ACC112 (cell line): ENCODE results near the gene PALLD.

Experiments
- H2AFZ ChIP-seq: fragments of 200-600 bp; sonication (generic); one replicate; pipeline ENCODE4 v1.6.0; 2017; ENCODE audit warnings: antibody characterized with exemption, low read length; ENCODE audit not compliant: unreplicated experiment
- H3K27ac ChIP-seq: fragments of 200-600 bp; sonication (generic); 2 replicates; pipeline ENCODE4 v1.5.1; 2014; ENCODE audit warnings: low read depth, mild to moderate bottlenecking, antibody characterized with exemption, low read length, moderate library complexity
- H3K27me3 ChIP-seq: fragments of 200-600 bp; sonication (generic); 2 replicates; pipeline ENCODE4 v1.6.1; 2014; ENCODE audit warnings: mild to moderate bottlenecking, antibody characterized with exemption, low read length, moderate library complexity, mixed read lengths; ENCODE audit not compliant: insufficient read depth
- H3K36me3 ChIP-seq: fragments of 200-600 bp; sonication (generic); 2 replicates; pipeline ENCODE4 v1.6.1; 2016; ENCODE audit warnings: mild to moderate bottlenecking, antibody characterized with exemption, low read length, moderate library complexity, mixed read lengths; ENCODE audit not compliant: insufficient read depth
- H3K4me1 ChIP-seq: fragments of 200-600 bp; sonication (generic); one replicate; pipeline ENCODE4 v1.6.1; 2016; ENCODE audit warnings: low read length, mixed read lengths; ENCODE audit not compliant: insufficient read depth, unreplicated experiment, control insufficient read depth
- H3K4me3 ChIP-seq: fragments of 200-600 bp; sonication (generic); 2 replicates; pipeline ENCODE4 v1.5.1; 2014; ENCODE audit warnings: mild to moderate bottlenecking, low read depth, low read length
- H3K79me2 ChIP-seq: fragments of 200-600 bp; sonication (generic); one replicate; pipeline ENCODE4 v1.6.0; 2016; ENCODE audit warnings: low read length; ENCODE audit not compliant: control insufficient read depth, unreplicated experiment, insufficient read depth

Gene PALLD

DNA sequence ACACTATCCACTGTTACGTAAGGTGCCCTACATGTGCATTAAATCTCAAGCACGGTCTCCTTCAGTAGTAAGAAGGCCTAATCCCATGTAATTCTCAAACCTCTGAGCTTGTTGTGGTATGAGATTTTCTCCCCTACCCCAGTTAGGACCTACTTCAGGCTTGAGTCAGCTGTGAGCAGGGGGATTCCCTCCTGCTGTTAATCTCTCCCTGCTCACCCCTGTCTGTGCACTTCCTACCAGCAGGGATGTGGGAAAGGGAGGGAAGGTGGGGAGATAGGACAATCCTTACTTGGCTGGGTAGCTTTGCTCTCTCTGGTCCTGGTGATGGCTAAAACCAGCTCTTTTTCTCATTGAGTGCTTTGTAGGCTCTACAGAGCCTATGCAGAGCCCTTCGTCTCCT lies 60.8 kb downstream of the PALLD start:
- Histone ChIP-seq H2AFZ (no peak overlapping the region), H3K36me3 (no peaks in the 10 kb centered on the region), H3K4me1 (peaks cover 56% of the 10 kb centered on the region), H3K27me3 (no peaks in the 10 kb centered on the region), H3K79me2 (no peaks in the 10 kb centered on the region), H3K27ac (no peak overlapping the region), H3K4me3 (no peak overlapping the region)

DNA sequence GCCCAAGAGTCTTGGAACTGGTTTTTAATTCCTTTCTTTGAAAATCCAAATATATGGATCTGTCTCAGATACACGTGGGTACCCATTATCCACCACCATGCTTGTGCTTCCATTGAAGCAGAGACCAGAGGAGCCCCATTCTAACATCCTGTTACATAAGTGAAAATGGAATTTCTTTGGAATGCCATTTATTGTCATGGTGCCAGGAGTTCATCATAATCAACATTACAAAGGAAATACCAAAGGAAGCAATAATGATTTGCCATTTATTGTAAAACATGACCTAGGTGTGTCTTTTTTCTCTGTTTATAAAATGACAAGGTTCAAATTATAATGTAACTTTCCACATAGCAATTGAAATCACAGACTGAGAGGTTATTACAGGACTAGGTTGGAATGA lies 61.7 kb downstream of the PALLD start:
- Histone ChIP-seq H3K4me1 (peaks cover 57% of the 10 kb centered on the region), H3K27me3 (no peaks in the 10 kb centered on the region), H3K27ac (peak overlapping the region; percentile 35)

DNA sequence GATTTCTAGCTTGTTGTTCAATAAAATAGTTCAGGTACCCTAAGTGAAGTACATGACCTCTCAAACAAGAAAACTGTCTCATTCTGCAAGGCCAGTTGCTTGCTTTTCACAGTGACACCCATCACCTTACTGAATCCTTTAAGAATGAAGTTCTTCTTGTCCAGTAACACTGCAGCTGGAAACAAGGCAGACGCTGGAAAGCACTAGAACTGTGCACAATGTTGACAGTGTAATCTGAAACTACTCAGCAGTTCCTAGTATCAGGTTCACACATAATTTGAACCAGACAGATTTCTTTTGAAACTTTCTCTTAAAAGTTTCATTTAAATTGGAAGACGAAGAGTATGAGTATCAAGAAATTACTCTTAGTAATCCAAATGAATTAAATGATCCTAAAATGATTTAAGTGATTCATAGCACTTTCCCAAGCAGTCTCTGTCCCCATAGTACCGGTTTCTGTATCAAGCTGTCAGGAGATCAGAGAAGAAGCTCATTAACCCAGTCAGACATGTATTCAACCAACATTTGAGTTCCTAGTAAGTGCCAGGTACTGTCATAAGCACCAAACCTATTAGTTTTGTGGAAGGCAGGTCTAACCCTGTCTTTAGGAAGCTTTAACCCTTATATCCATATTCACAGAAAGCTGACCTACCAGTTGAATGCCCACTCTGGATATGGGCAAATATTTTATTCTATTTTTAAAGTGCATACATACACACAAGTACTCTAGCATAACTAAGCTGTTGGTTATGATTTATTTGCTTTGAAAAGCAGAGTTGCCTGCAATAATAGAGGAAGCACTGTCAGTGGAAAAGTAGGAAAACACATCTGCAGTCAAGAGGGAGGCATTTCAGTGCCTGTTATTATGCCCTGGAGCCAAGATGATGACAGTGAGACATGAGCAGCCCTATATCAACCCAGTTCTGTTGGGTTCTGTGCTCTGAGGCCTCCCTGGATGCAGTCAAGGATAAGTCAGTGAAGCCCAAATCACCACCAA lies 63.6 kb downstream of the PALLD start:
- Histone ChIP-seq H3K4me1 (peaks cover 57% of the 10 kb centered on the region), H3K27me3 (no peaks in the 10 kb centered on the region), H3K27ac (no peak overlapping the region), H3K4me3 (no peak overlapping the region), H3K79me2 (no peaks in the 10 kb centered on the region), H3K36me3 (no peaks in the 10 kb centered on the region), H2AFZ (no peak overlapping the region)

More for the DNA sequence above, 61.7 kb downstream of the PALLD start:
- peak overlapping the region; percentile 49 for H2AFZ ChIP-seq
- H3K4me3 ChIP-seq = no peak overlapping the region; the same call in 1 of the 2 replicates
- H3K36me3 ChIP-seq = no peaks in the 10 kb centered on the region
- H3K79me2 ChIP-seq = no peaks in the 10 kb centered on the region

DNA sequence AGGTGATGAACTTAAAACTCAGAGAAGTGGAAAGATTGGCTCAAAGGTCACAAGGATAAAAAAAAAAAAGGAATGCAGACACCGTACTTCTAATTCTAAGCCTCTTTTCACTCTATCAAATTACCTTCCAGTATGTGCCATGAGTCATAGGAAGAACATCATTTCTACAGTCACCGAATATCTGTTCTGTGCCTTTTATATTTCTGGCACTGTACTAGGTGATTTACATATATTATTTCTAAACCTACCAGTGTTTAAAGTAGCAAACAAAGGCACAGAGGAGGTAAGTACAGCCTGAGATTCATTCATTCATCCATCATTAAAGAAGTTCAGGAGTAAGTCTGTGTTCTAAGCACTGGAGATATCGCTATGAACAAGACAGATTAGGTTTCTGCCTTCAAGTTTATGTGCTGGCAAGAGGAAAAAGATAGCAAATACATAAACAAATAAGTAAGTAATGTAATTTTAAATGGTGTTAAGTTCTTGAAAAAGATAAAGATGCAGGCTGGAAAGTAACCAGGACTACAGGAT lies 65.3 kb downstream of the PALLD start:
- Histone ChIP-seq H3K4me1 (peaks cover 54% of the 10 kb centered on the region), H3K79me2 (no peaks in the 10 kb centered on the region), H3K27ac (no peak overlapping the region), H2AFZ (peak overlapping the region; percentile 14), H3K27me3 (no peaks in the 10 kb centered on the region), H3K36me3 (no peaks in the 10 kb centered on the region), H3K4me3 (no peak overlapping the region)

DNA sequence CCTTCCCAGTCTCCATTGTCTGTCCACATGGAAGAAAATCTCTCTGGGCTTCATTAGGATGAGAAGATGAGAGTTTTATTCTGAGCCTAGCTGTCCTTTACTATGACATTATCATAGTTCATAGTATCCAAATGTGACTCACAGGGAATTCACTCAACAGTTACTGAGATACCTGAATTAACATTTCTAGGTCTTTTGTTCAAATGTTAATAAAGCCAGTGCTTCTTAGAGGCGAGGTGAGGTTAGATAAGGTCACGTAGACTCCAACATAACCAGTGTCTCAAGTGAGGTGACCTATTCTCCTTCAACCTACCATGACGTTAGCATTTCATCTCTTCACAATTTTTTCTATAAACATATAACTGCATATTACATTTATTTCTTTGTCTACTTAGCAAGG lies 67.2 kb downstream of the PALLD start:
- H3K79me2 ChIP-seq = no peaks in the 10 kb centered on the region
- no peak overlapping the region for H3K4me3 ChIP-seq
- H3K27ac ChIP-seq = no peak overlapping the region
- H2AFZ ChIP-seq = no peak overlapping the region
- H3K36me3 ChIP-seq = no peaks in the 10 kb centered on the region
- peaks cover 38% of the 10 kb centered on the region for H3K4me1 ChIP-seq
- H3K27me3 ChIP-seq = no peaks in the 10 kb centered on the region

DNA sequence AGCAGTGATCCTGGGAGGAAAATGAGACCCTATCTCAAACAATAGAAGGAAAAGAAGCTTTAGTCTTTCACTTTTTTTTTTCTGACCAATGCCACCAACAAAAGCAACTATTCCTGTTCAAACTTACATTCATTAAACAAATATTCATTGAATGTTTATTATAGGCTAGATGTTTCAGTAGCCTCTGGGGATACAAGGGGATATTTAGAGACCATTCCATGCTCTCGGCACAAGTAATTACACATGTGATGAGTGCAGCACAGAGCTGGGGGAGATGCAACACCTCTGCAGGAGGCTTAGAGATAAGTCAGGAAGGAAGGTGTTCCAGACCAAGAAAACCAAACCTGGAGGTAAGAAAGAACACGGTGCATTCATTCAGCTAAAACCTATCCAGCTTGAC lies 68.3 kb downstream of the PALLD start:
- Histone ChIP-seq H3K4me1 (peaks cover 27% of the 10 kb centered on the region), H3K4me3 (no peak overlapping the region), H3K79me2 (no peaks in the 10 kb centered on the region), H3K27ac (no peak overlapping the region), H3K27me3 (no peaks in the 10 kb centered on the region), H2AFZ (no peak overlapping the region), H3K36me3 (no peaks in the 10 kb centered on the region)

DNA sequence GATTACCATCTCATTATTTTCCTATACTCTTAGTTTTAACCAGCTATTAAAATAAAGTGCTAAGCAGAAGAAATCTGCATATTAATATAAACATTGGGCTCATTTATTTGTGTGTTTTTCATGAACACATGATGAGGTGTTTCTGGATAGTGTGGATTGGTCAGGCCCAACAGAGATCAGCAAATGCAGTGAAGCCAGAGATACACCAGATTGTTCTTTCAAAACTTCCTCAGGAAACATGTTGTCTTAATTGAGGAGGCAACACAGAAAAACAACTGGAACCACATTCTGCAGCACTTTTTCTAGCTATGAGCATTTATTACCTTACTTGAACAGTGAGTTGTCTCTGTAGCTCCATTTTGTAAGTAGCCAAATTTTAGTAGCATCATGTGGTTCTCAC lies 69.9 kb downstream of the PALLD start:
- H3K27ac ChIP-seq = no peak overlapping the region

DNA sequence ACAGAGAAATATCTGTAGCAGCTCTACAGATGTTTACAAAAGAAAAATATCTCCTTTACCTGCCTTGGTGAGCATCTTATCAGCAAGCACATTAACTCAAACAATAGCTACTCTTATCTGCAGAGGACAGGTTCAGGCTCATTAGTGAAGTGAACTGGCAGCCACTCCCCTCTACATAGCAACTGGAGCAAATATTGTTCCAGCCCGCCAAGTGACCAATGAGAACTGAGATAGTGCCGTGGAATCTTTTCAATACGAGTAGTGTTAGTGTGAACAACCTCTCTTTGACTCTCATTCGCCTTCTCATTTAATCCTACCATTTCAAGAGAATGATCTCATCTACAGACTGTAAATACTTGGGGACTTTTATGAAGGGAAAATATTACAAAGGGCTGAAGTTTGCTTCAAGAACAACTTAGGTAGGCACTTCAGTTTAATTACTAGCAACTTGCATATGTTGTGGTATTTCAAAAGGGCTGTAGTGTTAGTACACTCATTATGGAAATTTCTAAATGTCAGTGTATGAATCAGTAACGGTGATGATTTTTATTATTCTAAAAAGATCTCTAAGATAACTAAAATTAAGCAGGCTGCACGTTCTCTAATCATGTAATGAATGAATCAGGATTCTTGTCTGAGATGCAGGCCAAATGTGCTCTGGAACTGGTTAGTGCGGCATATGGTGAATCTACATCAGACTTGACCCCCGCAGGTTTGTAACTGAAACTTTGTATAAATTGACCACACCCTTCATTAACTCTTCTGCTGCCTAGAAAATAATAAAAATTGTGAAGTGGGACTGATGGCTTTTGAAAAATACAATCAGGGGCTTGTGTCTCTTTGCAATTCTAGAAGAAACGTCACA lies 72.4 kb downstream of the PALLD start:
- Histone ChIP-seq H3K4me1 (peaks cover 6% of the 10 kb centered on the region), H3K27me3 (no peaks in the 10 kb centered on the region), H2AFZ (no peak overlapping the region), H3K27ac (no peak overlapping the region), H3K36me3 (no peaks in the 10 kb centered on the region), H3K79me2 (no peaks in the 10 kb centered on the region), H3K4me3 (no peak overlapping the region)

More for the DNA sequence above, 69.9 kb downstream of the PALLD start:
- H3K4me3 ChIP-seq = no peak overlapping the region
- H3K79me2 ChIP-seq = no peaks in the 10 kb centered on the region
- peaks cover 11% of the 10 kb centered on the region for H3K4me1 ChIP-seq
- no peaks in the 10 kb centered on the region for H3K36me3 ChIP-seq
- no peak overlapping the region for H2AFZ ChIP-seq
- H3K27me3 ChIP-seq = no peaks in the 10 kb centered on the region

DNA sequence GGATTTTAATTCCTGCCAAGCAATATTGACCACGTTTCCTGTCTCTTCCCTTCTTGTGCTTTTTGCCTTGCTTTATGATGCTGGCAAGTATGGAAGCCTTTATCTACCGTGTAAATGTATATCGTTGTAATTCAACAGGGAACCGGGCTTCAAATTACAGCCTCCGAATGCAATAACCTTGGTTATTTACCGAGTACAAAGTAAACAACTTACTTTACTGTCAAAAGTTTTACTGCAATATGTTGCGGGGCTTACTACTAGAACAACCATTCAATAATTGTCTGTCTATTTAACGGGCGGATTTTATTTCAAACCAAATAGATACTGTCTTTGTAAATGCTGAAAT lies 73.1 kb downstream of the PALLD start:
- Histone ChIP-seq H3K4me1 (peaks cover 10% of the 10 kb centered on the region), H3K79me2 (no peaks in the 10 kb centered on the region), H3K27ac (no peak overlapping the region), H2AFZ (no peak overlapping the region), H3K36me3 (no peaks in the 10 kb centered on the region), H3K4me3 (no peak overlapping the region), H3K27me3 (no peaks in the 10 kb centered on the region)

DNA sequence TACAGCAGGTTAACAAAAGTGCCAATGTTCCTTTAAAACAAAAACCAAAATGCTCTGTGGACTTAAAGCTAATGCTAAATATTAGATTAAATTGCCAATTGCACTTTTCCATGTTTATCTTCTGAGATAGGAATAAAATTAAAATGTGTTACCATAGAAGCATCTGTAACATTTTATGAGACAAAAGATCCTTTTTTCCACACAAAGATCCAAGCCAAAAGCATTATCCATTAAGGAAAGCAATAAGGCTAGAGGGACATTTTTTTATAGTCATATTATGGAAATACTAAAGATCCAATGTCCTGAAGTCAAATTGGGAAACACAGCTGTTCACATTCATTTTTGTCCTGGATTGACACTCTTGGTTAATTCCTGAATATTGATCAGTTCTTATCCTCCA lies 73.6 kb downstream of the PALLD start:
- Histone ChIP-seq H3K4me3 (no peak overlapping the region), H3K27me3 (no peaks in the 10 kb centered on the region), H3K79me2 (no peaks in the 10 kb centered on the region), H3K27ac (no peak overlapping the region), H2AFZ (no peak overlapping the region), H3K4me1 (peaks cover 10% of the 10 kb centered on the region), H3K36me3 (no peaks in the 10 kb centered on the region)
